HEK293 (cell line): ENCODE data around the gene NR4A3.

Experiments used
- CTCF ChIA-PET: fragments of 350-600 bp; formaldehyde crosslinking; extraction: SDS; loops from one replicate; lab custom pipeline; 2021; ENCODE audit warnings: antibody characterized with exemption; lab: Yijun Ruan, JAX
- POLR2A ChIA-PET: fragments of 300-600 bp; formaldehyde crosslinking; extraction: SDS; loops from one replicate; lab custom pipeline; 2020; ENCODE audit warnings: antibody characterized with exemption, inconsistent platforms; lab: Yijun Ruan, JAX
- H3K27ac ChIP-seq: fragments of 200-500 bp; sonication (Bioruptor generic); 2 replicates; pipeline ENCODE4 v1.5.1; 2014; ENCODE audit warnings: low read depth, low read length, control low read depth, inconsistent platforms; ENCODE audit errors: extremely low read depth
- H3K36me3 ChIP-seq, 2 experiments: fragments of 200-500 bp in 1 of 2; sonication (Bioruptor generic) in 1 of 2; 1 replicate in 1 of 2; 2 replicates in 1 of 2; pipeline ENCODE4 v1.5.1; 2014 to 2017; ENCODE audit warnings: inconsistent platforms in 2 of 2, low read length in 2 of 2; ENCODE audit not compliant: control insufficient read depth in 2 of 2, insufficient read depth in 1 of 2
- H3K4me1 ChIP-seq: fragments of 200-500 bp; sonication (Bioruptor generic); 2 replicates; pipeline ENCODE4 v1.5.1; 2014; ENCODE audit warnings: mild to moderate bottlenecking, low read length, inconsistent platforms; ENCODE audit not compliant: control insufficient read depth, insufficient read depth
- H3K4me3 ChIP-seq: 2 replicates; pipeline ENCODE4 v1.5.1; 2011; ENCODE audit warnings: low read depth, mild to moderate bottlenecking, control low read depth, low read length, moderate library complexity
- H3K9me3 ChIP-seq: fragments of 200-500 bp; sonication (Bioruptor generic); 2 replicates; pipeline ENCODE4 v1.5.1; 2014; ENCODE audit warnings: low read depth, low read length, inconsistent platforms; ENCODE audit not compliant: control insufficient read depth, insufficient read depth
- BCL11A ChIP-seq: fragments of 450-650 bp; formaldehyde crosslinking; IDR thresholded peaks from 2 replicates; pipeline ENCODE4 v1.5.1; 2016; ENCODE audit warnings: low read depth, missing biosample characterization, missing genetic modification characterization
- GLIS2 ChIP-seq: fragments of 450-650 bp; formaldehyde crosslinking; IDR thresholded peaks from 2 replicates; pipeline ENCODE4 v1.5.1; 2016; ENCODE audit warnings: missing biosample characterization, missing genetic modification characterization
- HOXC10 ChIP-seq: sonication (generic); formaldehyde crosslinking; IDR thresholded peaks from 2 replicates; pipeline ENCODE4 v1.8.1; 2023; ENCODE audit warnings: mild to moderate bottlenecking, missing genetic modification reagents
- OSR2 ChIP-seq: fragments of 450-650 bp; formaldehyde crosslinking; IDR thresholded peaks from 2 replicates; pipeline ENCODE4 v1.5.1; 2016; ENCODE audit warnings: missing biosample characterization, missing genetic modification characterization
- SETDB1 ChIP-seq: IDR thresholded peaks from one replicate; pipeline ENCODE4 v1.6.1; 2017; ENCODE audit warnings: mild to moderate bottlenecking, low read length, moderate library complexity, mixed read lengths; ENCODE audit not compliant: insufficient read length
- ZBTB17 ChIP-seq: fragments of 450-650 bp; formaldehyde crosslinking; IDR thresholded peaks from 2 replicates; pipeline ENCODE4 v1.5.1; 2016; ENCODE audit warnings: missing biosample characterization, missing genetic modification characterization
- ZNF10 ChIP-seq: fragments of 450-650 bp; formaldehyde crosslinking; IDR thresholded peaks from 2 replicates; pipeline ENCODE4 v1.5.1; 2017; ENCODE audit warnings: missing biosample characterization, missing genetic modification characterization
- ZNF114 ChIP-seq: fragments of 450-650 bp; formaldehyde crosslinking; IDR thresholded peaks from 2 replicates; pipeline ENCODE4 v1.5.0; 2017; ENCODE audit warnings: missing biosample characterization, missing genetic modification characterization
- ZNF138 ChIP-seq: fragments of 450-650 bp; formaldehyde crosslinking; IDR thresholded peaks from 2 replicates; pipeline ENCODE4 v1.5.1; 2016; ENCODE audit warnings: missing biosample characterization, missing genetic modification characterization, borderline replicate concordance
- ZNF223 ChIP-seq: fragments of 450-650 bp; formaldehyde crosslinking; IDR thresholded peaks from 2 replicates; pipeline ENCODE4 v1.5.1; 2016; ENCODE audit warnings: missing biosample characterization, missing genetic modification characterization
- ZNF473 ChIP-seq: fragments of 450-650 bp; formaldehyde crosslinking; IDR thresholded peaks from 2 replicates; pipeline ENCODE4 v1.5.1; 2017; ENCODE audit warnings: missing biosample characterization, missing genetic modification characterization
- ZNF510 ChIP-seq: fragments of 450-650 bp; formaldehyde crosslinking; IDR thresholded peaks from 2 replicates; pipeline ENCODE4 v1.5.1; 2018; ENCODE audit warnings: mild to moderate bottlenecking, missing genetic modification characterization, missing biosample characterization; ENCODE audit not compliant: insufficient replicate concordance
- ZNF521 ChIP-seq: fragments of 450-650 bp; formaldehyde crosslinking; IDR thresholded peaks from 2 replicates; pipeline ENCODE4 v1.5.1; 2017; ENCODE audit warnings: missing biosample characterization, mild to moderate bottlenecking, missing genetic modification characterization
- ZNF837 ChIP-seq: fragments of 450-650 bp; formaldehyde crosslinking; IDR thresholded peaks from 2 replicates; pipeline ENCODE4 v1.5.1; 2016; ENCODE audit warnings: missing biosample characterization, missing genetic modification characterization
- TF ChIP-seq, protein P1 (sequence below): fragments of 450-650 bp; formaldehyde crosslinking; IDR thresholded peaks from 2 replicates; pipeline ENCODE4 v1.5.1; 2016; ENCODE audit warnings: missing biosample characterization, missing genetic modification characterization
- TF ChIP-seq, protein P2 (sequence below): fragments of 450-650 bp; formaldehyde crosslinking; IDR thresholded peaks from 2 replicates; pipeline ENCODE4 v1.5.1; 2017; ENCODE audit warnings: missing biosample characterization, missing genetic modification characterization
- TF ChIP-seq, protein P3 (sequence below): fragments of 450-650 bp; formaldehyde crosslinking; IDR thresholded peaks from 2 replicates; pipeline ENCODE4 v1.5.1; 2016; ENCODE audit warnings: missing biosample characterization, missing genetic modification characterization, borderline replicate concordance
- TF ChIP-seq, protein P4 (sequence below): fragments of 450-650 bp; formaldehyde crosslinking; conservative IDR thresholded peaks from 2 replicates; pipeline ENCODE4 v1.5.1; 2016; ENCODE audit warnings: low read depth, missing biosample characterization, missing genetic modification characterization
- TF ChIP-seq, protein P5 (sequence below): sonication (generic); formaldehyde crosslinking; IDR thresholded peaks from 2 replicates; pipeline ENCODE4 v1.8.1; 2022; ENCODE audit warnings: mild to moderate bottlenecking, moderate library complexity, missing genetic modification reagents

NR4A3 gene

DNA sequence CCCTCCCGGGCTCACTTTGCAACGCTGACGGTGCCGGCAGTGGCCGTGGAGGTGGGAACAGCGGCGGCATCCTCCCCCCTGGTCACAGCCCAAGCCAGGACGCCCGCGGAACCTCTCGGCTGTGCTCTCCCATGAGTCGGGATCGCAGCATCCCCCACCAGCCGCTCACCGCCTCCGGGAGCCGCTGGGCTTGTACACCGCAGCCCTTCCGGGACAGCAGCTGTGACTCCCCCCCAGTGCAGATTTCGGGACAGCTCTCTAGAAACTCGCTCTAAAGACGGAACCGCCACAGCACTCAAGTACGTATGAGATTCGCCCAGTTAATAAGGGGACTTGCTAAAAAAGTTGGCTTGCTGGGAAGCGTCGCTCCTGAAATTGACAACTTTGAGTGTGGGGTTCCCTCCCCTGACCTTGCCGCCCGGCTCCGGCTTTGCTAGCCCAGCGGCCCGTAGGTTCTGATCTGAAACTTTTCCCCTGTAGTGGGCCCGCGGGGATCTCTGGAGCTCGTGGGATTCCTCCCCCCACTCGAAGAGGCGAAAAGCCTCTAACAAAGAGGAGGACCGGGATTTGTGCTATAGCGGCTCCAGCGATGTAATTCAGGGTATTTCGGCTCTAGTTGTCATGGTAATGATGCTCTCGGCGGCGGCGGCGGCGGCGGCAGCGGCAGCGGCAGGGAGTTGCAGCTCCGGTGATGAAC is 572 bp downstream of the NR4A3 start:
- Histone ChIP-seq H3K36me3 (no peaks in the 10 kb centered on the region), H3K9me3 (no peaks in the 10 kb centered on the region), H3K4me1 (peaks cover 3% of the 10 kb centered on the region; the same call in 1 of the 2 replicates), H3K4me3 (peak overlapping the region; percentile 83), H3K27ac (peak overlapping the region; percentile 41; the same call in 1 of the 2 replicates)
- ChIA-PET POLR2A (interaction anchor here (0.6 to 1.8 kb wide), 6 partner anchors 15 to 598 kb away, joined by 3 to 9 read pairs (median 4); partner anchors contain the start of gene STX17), CTCF (interaction anchor here (0.6 to 1.4 kb wide), 3 partner anchors 15 to 585 kb away, joined by 3 to 5 read pairs (median 4); no protein-coding TSS in a partner anchor)
- no peak for TF ChIP-seq ZNF473 (tag by site-specific recombination)
- TF ChIP-seq ZNF223 (tag by site-specific recombination) = no peak
- no peak for TF ChIP-seq ZNF138
- no peak for TF ChIP-seq ZNF10 (tag by site-specific recombination)
- TF ChIP-seq HOXC10 (CRISPR knock-in tag) = no peak
- TF ChIP-seq, protein P1, sequence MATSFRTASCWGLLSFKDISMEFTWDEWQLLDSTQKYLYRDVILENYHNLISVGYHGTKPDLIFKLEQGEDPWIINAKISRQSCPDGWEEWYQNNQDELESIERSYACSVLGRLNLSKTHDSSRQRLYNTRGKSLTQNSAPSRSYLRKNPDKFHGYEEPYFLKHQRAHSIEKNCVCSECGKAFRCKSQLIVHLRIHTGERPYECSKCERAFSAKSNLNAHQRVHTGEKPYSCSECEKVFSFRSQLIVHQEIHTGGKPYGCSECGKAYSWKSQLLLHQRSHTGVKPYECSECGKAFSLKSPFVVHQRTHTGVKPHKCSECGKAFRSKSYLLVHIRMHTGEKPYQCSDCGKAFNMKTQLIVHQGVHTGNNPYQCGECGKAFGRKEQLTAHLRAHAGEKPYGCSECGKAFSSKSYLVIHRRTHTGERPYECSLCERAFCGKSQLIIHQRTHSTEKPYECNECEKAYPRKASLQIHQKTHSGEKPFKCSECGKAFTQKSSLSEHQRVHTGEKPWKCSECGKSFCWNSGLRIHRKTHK (tag by site-specific recombination) = no peak
- no peak for TF ChIP-seq ZNF837 (tag by site-specific recombination)
- TF ChIP-seq, protein P2, sequence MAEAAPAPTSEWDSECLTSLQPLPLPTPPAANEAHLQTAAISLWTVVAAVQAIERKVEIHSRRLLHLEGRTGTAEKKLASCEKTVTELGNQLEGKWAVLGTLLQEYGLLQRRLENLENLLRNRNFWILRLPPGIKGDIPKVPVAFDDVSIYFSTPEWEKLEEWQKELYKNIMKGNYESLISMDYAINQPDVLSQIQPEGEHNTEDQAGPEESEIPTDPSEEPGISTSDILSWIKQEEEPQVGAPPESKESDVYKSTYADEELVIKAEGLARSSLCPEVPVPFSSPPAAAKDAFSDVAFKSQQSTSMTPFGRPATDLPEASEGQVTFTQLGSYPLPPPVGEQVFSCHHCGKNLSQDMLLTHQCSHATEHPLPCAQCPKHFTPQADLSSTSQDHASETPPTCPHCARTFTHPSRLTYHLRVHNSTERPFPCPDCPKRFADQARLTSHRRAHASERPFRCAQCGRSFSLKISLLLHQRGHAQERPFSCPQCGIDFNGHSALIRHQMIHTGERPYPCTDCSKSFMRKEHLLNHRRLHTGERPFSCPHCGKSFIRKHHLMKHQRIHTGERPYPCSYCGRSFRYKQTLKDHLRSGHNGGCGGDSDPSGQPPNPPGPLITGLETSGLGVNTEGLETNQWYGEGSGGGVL (tag by site-specific recombination) = peak; percentile 73; the same call in 1 of the 2 replicates
- peak; percentile 61 for TF ChIP-seq ZBTB17 (tag by site-specific recombination)
- TF ChIP-seq ZNF114 (tag by site-specific recombination) = no peak
- TF ChIP-seq GLIS2 (tag by site-specific recombination) = peak; percentile 73; the same call in 1 of the 2 replicates
- no peak for TF ChIP-seq SETDB1
- no peak for TF ChIP-seq ZNF521 (tag by site-specific recombination)
- TF ChIP-seq, protein P3, sequence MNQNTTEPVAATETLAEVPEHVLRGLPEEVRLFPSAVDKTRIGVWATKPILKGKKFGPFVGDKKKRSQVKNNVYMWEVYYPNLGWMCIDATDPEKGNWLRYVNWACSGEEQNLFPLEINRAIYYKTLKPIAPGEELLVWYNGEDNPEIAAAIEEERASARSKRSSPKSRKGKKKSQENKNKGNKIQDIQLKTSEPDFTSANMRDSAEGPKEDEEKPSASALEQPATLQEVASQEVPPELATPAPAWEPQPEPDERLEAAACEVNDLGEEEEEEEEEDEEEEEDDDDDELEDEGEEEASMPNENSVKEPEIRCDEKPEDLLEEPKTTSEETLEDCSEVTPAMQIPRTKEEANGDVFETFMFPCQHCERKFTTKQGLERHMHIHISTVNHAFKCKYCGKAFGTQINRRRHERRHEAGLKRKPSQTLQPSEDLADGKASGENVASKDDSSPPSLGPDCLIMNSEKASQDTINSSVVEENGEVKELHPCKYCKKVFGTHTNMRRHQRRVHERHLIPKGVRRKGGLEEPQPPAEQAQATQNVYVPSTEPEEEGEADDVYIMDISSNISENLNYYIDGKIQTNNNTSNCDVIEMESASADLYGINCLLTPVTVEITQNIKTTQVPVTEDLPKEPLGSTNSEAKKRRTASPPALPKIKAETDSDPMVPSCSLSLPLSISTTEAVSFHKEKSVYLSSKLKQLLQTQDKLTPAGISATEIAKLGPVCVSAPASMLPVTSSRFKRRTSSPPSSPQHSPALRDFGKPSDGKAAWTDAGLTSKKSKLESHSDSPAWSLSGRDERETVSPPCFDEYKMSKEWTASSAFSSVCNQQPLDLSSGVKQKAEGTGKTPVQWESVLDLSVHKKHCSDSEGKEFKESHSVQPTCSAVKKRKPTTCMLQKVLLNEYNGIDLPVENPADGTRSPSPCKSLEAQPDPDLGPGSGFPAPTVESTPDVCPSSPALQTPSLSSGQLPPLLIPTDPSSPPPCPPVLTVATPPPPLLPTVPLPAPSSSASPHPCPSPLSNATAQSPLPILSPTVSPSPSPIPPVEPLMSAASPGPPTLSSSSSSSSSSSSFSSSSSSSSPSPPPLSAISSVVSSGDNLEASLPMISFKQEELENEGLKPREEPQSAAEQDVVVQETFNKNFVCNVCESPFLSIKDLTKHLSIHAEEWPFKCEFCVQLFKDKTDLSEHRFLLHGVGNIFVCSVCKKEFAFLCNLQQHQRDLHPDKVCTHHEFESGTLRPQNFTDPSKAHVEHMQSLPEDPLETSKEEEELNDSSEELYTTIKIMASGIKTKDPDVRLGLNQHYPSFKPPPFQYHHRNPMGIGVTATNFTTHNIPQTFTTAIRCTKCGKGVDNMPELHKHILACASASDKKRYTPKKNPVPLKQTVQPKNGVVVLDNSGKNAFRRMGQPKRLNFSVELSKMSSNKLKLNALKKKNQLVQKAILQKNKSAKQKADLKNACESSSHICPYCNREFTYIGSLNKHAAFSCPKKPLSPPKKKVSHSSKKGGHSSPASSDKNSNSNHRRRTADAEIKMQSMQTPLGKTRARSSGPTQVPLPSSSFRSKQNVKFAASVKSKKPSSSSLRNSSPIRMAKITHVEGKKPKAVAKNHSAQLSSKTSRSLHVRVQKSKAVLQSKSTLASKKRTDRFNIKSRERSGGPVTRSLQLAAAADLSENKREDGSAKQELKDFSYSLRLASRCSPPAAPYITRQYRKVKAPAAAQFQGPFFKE (tag by site-specific recombination) = no peak
- no peak for TF ChIP-seq ZNF510 (tag by site-specific recombination)
- no peak for TF ChIP-seq BCL11A (tag by site-specific recombination)
- TF ChIP-seq, protein P4, sequence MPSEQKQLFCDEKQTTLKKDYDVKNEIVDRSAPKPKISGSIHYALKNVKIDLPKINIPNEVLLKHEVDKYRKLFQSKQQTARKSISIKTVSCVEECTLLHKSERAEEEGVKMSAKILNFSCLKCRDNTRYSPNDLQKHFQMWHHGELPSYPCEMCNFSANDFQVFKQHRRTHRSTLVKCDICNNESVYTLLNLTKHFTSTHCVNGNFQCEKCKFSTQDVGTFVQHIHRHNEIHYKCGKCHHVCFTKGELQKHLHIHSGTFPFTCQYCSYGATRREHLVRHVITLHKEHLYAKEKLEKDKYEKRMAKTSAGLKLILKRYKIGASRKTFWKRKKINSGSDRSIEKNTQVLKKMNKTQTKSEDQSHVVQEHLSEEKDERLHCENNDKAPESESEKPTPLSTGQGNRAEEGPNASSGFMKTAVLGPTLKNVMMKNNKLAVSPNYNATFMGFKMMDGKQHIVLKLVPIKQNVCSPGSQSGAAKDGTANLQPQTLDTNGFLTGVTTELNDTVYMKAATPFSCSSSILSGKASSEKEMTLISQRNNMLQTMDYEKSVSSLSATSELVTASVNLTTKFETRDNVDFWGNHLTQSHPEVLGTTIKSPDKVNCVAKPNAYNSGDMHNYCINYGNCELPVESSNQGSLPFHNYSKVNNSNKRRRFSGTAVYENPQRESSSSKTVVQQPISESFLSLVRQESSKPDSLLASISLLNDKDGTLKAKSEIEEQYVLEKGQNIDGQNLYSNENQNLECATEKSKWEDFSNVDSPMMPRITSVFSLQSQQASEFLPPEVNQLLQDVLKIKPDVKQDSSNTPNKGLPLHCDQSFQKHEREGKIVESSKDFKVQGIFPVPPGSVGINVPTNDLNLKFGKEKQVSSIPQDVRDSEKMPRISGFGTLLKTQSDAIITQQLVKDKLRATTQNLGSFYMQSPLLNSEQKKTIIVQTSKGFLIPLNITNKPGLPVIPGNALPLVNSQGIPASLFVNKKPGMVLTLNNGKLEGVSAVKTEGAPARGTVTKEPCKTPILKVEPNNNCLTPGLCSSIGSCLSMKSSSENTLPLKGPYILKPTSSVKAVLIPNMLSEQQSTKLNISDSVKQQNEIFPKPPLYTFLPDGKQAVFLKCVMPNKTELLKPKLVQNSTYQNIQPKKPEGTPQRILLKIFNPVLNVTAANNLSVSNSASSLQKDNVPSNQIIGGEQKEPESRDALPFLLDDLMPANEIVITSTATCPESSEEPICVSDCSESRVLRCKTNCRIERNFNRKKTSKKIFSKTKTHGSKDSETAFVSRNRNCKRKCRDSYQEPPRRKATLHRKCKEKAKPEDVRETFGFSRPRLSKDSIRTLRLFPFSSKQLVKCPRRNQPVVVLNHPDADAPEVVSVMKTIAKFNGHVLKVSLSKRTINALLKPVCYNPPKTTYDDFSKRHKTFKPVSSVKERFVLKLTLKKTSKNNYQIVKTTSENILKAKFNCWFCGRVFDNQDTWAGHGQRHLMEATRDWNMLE (tag by site-specific recombination) = no peak
- TF ChIP-seq, protein P5, sequence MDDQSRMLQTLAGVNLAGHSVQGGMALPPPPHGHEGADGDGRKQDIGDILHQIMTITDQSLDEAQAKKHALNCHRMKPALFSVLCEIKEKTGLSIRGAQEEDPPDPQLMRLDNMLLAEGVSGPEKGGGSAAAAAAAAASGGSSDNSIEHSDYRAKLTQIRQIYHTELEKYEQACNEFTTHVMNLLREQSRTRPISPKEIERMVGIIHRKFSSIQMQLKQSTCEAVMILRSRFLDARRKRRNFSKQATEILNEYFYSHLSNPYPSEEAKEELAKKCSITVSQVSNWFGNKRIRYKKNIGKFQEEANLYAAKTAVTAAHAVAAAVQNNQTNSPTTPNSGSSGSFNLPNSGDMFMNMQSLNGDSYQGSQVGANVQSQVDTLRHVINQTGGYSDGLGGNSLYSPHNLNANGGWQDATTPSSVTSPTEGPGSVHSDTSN (CRISPR knock-in tag) = no peak
- no peak for TF ChIP-seq OSR2
